Epithelial cell of esophagus (primary cell): ENCODE data around the gene REC114.
"Not testable (repeated sequence)": the region's sequence is repeated elsewhere in the genome, so short reads cannot be mapped to it uniquely, and the experiment has no call there.

Source experiments
- DNase-seq: peaks from one replicate; pipeline ENCODE4 v3.0.0; 2010; ENCODE audit warnings: low read depth
- H3K4me3 ChIP-seq: 2 replicates; pipeline ENCODE4 v1.5.1; 2011; ENCODE audit warnings: mild to moderate bottlenecking, low read length, control low read depth
- TF ChIP-seq, protein P1 (sequence below): IDR thresholded peaks from 2 replicates; pipeline ENCODE4 v1.5.1; 2011; ENCODE audit warnings: low read depth, mild to moderate bottlenecking, low read length, control low read depth, inconsistent platforms; ENCODE audit not compliant: insufficient read depth; ENCODE audit errors: missing control alignments

Gene REC114, protein sequence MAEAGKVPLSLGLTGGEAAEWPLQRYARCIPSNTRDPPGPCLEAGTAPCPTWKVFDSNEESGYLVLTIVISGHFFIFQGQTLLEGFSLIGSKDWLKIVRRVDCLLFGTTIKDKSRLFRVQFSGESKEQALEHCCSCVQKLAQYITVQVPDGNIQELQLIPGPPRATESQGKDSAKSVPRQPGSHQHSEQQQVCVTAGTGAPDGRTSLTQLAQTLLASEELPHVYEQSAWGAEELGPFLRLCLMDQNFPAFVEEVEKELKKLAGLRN

DNA sequence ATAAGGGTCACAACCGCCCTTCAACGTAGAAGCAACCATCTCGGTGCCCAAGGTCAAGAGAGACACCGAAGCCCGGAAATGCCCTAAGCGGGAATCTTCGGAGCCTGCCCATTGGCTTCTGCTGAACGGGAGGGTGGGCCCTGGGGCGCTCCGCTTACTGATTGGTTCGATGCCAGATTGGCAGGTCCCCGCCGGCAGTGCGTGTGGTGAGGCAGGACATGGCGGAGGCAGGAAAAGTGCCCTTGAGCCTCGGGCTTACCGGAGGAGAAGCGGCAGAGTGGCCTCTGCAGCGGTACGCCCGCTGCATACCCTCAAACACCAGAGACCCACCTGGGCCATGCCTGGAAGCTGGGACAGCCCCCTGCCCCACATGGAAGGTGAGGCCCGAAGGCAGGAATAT lies at the start of gene REC114:
Gene REC114, plus strand, starts transcription at position 197 of the 400 bp plus-strand sequence. Its CDS starts 22 bp downstream, at position 219.
- DNase-seq = no peak
- H3K4me3 ChIP-seq = no peak within 1 kb of the TSS
- TF ChIP-seq, protein P1, sequence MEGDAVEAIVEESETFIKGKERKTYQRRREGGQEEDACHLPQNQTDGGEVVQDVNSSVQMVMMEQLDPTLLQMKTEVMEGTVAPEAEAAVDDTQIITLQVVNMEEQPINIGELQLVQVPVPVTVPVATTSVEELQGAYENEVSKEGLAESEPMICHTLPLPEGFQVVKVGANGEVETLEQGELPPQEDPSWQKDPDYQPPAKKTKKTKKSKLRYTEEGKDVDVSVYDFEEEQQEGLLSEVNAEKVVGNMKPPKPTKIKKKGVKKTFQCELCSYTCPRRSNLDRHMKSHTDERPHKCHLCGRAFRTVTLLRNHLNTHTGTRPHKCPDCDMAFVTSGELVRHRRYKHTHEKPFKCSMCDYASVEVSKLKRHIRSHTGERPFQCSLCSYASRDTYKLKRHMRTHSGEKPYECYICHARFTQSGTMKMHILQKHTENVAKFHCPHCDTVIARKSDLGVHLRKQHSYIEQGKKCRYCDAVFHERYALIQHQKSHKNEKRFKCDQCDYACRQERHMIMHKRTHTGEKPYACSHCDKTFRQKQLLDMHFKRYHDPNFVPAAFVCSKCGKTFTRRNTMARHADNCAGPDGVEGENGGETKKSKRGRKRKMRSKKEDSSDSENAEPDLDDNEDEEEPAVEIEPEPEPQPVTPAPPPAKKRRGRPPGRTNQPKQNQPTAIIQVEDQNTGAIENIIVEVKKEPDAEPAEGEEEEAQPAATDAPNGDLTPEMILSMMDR = no peak

DNA sequence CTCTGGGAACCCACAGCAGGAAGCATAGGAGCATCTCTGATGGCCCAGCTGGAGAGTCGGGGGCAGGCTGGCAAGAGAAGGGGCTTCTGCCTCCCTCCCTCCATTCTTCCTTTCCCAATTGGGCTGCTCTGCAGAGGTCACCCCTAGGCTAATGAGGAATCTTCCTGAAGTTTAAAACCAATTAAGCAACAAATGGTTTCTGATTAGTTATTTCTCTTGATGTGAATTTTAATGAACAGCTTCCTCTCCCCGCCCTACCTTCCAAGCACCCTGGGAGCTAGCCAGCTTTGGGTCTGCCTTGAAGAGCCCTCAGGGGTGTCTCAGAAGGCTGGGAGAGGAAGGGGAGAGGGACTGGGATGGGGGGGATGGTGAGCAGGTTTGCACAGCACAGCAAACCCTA lies 49.6 kb upstream of the REC114 start:
- H3K4me3 ChIP-seq = no peak overlapping the region
- no peak for DNase-seq
- TF ChIP-seq, protein P1 = no peak

DNA sequence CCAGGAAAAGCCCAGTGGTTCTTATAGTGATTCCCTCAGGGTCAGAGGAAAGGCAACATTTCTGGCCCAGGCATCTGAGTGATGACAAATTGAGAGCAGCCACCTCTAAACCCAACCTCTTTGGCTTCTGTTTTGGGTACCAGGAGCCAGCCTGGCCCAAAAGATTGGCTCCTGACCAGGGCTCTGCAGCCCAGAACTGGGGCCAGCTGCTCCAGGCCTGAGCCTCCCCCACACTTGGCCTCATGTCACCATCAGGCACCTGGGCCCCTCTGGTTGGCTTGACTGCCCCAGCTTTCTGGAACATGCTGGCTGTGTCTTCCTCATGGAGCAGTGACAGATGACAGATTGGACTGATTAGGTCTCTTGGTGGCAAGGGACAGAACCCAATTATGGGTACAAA lies 48.2 kb upstream of the REC114 start:
- DNase-seq = no peak

DNA sequence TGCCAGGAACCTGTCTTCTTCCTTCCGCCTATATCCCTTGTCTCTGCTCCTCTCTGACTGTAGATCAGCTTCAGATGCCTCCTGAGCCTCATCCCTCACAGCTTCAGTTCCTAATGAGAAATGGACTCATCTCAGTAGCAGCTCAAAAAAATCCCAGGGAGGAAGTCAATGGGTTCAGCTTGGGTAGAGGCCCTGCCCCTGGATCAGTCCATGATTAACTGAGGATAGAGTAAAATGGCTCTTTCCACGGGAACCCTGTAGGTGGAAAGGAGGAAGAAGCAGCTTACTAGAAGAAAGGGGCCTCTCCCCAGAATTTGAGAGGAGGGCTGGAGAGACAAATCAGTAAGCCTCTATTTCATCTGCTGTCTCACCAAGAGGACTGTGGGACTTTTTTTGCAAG lies 47.3 kb upstream of the REC114 start:
- no peak for DNase-seq
- H3K4me3 ChIP-seq = no peak overlapping the region
- TF ChIP-seq, protein P1 = no peak

More for the DNA sequence above, 48.2 kb upstream of the REC114 start:
- no peak overlapping the region for H3K4me3 ChIP-seq
- TF ChIP-seq, protein P1 = no peak

DNA sequence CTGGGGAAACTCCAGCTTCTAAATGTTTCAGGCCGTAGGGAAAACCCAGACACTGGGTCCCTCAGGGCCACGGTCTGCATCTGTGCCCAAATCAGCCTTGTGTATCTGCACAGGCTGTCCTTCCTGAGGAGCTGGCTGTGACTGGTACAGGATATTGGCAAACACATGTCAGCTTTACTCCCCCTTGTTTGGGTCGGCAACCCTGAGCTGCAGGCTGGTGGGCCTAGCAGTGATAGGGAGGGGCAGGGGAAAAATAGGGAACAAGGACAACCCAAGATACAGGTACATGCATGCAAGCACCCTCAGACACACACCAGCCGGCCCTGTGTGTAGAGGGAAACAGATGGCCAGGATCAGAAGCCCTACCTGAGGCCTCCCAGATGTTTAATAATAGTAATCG lies 45.5 kb upstream of the REC114 start:
- no peak overlapping the region for H3K4me3 ChIP-seq
- DNase-seq = no peak
- TF ChIP-seq, protein P1 = no peak

DNA sequence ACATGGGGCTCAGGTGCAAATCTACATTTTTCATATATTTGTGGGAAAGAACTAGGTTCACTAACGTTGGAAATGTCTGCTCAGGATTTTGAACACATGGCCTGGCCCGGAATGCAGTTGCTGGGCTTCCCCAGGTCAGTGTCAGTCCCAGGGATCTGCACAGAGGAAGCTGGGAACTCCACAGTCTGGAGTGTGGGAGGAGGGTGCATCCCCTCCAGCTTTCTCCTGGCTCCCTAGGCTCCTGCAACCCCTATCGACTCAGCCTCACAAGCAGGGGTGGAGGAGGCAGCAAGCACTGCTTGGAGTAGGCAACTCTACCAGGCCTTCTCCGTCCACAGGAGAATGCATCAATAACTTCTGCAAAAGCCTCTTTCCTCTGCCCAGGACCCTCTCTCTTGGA lies 44.1 kb upstream of the REC114 start:
- no peak for DNase-seq
- H3K4me3 ChIP-seq = no peak overlapping the region
- TF ChIP-seq, protein P1 = no peak

DNA sequence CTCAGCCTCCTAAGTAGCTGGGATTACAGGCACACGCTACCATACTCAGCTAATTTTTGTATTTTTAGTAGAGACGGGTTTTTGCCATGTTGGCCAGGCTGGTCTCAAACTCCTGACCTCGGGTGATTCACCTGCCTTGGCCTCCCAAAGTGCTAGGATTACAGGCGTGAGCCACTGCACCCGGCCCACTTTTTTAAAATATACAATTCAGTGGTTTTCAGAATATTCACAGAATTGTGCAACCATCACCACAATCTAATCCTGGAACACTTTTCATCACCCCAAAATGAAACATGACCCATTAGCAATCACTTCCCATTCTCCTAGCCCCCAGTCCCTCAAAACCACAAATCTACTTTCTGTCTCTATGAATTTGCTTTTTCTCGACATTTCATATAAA lies 42.7 kb upstream of the REC114 start:
- not testable (repeated sequence) for H3K4me3 ChIP-seq, DNase-seq
